ENCODE data around the gene ZNF654. TPM values are rescaled to one million over a fixed set of nuclear protein-coding genes. Genes with fewer than 3 reads are reported as not detected.
A peak's percentile ranks its signal among the peaks of the same experiment; 100 is the strongest.
"Not testable (repeated sequence)": the region's sequence is repeated elsewhere in the genome, so short reads cannot be mapped to it uniquely, and the experiment has no call there.

Gene ZNF654
- polyA plus RNA-seq, 3 donors = 18.6 to 20.2 (median 18.6) TPM

GRCh38 chr3:88057630-88058305 lies 1.3 kb upstream of the ZNF654 start:
- peak; percentile 21 for DNase-seq

GRCh38 chr3:88058306-88058580 lies 812 bp upstream of the ZNF654 start:
- DNase-seq = no peak

- DNase-seq = no peak
Measured at GRCh38 chr3:88059380-88060170, 520 bp downstream of the ZNF654 start.

- no peak for DNase-seq
Measured at GRCh38 chr3:88061746-88062145, 2.7 kb downstream of the ZNF654 start.

- DNase-seq = no peak
Measured at GRCh38 chr3:88075072-88075471, 16.0 kb downstream of the ZNF654 start.

GRCh38 chr3:88075497-88075896 lies 16.4 kb downstream of the ZNF654 start:
- no peak for DNase-seq

- DNase-seq = no peak
Measured at GRCh38 chr3:88076712-88077111, 17.7 kb downstream of the ZNF654 start.

- no peak for DNase-seq
Measured at GRCh38 chr3:88078932-88079331, 19.9 kb downstream of the ZNF654 start.

GRCh38 chr3:88082854-88083253 lies 23.8 kb downstream of the ZNF654 start:
- DNase-seq = no peak

GRCh38 chr3:88084097-88084501 lies 25.0 kb downstream of the ZNF654 start:
- DNase-seq = peak; percentile 77

- DNase-seq = no peak
Measured at GRCh38 chr3:88090681-88091080, 31.6 kb downstream of the ZNF654 start.

- no peak for DNase-seq
Measured at GRCh38 chr3:88092270-88092669, 33.2 kb downstream of the ZNF654 start.

- no peak for DNase-seq
Measured at GRCh38 chr3:88093266-88093665, 34.2 kb downstream of the ZNF654 start.

GRCh38 chr3:88101142-88101541 lies 42.1 kb downstream of the ZNF654 start:
- no peak for DNase-seq

- no peak for DNase-seq
Measured at GRCh38 chr3:88105325-88105724, 46.3 kb downstream of the ZNF654 start.

- no peak for DNase-seq
Measured at GRCh38 chr3:88112289-88112688, 53.2 kb downstream of the ZNF654 start.

- peak; percentile 62 for DNase-seq
Measured at GRCh38 chr3:88113311-88114162, 54.5 kb downstream of the ZNF654 start.

GRCh38 chr3:88114878-88115549 lies 56.0 kb downstream of the ZNF654 start:
- DNase-seq = no peak

GRCh38 chr3:88117683-88118082 lies 58.6 kb downstream of the ZNF654 start:
- no peak for DNase-seq

GRCh38 chr3:88118603-88119002 lies 59.5 kb downstream of the ZNF654 start:
- not testable (repeated sequence) for DNase-seq

GRCh38 chr3:88123526-88123925 lies 64.5 kb downstream of the ZNF654 start:
- DNase-seq = no peak

GRCh38 chr3:88131695-88132094 lies 72.6 kb downstream of the ZNF654 start:
- no peak for DNase-seq

All from renal pelvis (tissue), 4 donors.